H54 (cell line): ENCODE data around the gene SLC36A3.
A peak's percentile ranks its signal among the peaks of the same experiment; 100 is the strongest.
"Not testable (repeated sequence)": the region's sequence is repeated elsewhere in the genome, so short reads cannot be mapped to it uniquely, and the experiment has no call there.

Experiments used
- DNase-seq: peaks from one replicate; pipeline ENCODE4 v3.0.0; 2011; ENCODE audit warnings: low spot score, mixed read lengths; ENCODE audit not compliant: insufficient read length
- FAIRE-seq: peaks from 3 replicates; lab custom pipeline; 2011; peaks lifted over from hg19 to GRCh38; lab: Jason Lieb, UNC
- POLR2A ChIP-seq: IDR thresholded peaks from 2 replicates; pipeline ENCODE4 v1.6.1; 2011; ENCODE audit warnings: low read depth, mild to moderate bottlenecking, low read length

Gene SLC36A3

DNA sequence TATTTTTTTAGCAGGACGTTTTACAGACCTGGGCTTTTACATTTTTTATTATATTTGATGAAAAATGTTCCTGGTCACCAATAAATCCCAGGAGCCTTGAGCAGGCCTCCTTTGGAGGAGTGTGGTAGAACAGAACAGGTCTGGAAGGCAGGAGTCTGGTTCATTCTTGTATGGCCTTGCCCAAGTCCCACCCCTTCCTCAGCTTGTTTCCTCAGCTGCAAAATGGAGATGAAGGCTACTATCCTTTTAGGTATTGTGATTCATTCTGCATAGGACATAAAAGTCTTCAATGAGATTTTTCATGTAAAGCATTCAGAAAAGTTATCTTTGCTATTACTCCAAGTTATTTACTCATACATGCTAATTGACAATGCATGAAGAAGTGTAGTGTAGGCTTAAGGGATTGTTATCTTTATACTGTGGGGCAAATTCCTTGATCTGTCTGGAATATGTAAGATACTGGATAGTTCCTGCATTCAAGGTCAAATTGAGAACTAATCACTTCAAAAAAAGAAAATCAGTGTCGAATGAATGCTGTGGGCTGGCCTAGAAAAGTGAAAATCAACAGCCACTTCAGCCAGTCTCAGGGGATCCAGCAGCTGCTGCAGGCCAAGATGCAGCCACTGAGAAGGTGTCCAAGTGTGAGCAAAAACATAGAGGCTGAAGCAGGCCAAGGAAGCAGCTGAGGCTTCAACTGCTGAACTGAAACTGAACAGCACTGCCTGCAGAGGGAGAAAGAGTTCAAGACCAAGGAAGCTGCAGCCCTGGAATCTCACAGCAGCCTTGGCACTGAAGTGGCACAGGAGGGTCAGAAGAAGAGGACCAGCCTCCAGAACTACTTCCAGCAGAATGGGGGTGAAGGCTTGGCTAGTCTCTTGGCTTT lies 15.5 kb upstream of the SLC36A3 start:
- DNase-seq (peak; percentile 27), FAIRE-seq (peak; percentile 52)
- no peak for TF ChIP-seq POLR2A

DNA sequence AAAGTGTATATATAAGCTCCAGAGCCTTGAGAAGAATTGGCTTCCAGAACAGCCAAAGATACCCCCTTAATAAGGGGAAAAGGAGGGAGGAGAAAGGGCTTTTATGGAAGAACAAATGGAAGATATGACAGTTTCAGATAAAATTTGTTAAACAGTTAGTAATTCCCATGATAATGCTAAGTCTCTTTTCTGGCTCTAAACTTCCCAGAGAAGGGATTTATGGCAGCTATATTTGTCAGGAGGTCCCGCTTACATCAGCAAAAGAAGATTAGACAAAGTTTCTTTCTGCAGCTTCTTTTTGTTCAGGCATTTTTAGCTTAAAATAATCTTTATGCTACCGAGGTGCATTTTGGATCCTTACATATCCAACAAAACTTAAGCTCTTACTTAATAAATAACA lies 14.3 kb upstream of the SLC36A3 start:
- DNase-seq (no peak), FAIRE-seq (no peak)
- no peak for TF ChIP-seq POLR2A

DNA sequence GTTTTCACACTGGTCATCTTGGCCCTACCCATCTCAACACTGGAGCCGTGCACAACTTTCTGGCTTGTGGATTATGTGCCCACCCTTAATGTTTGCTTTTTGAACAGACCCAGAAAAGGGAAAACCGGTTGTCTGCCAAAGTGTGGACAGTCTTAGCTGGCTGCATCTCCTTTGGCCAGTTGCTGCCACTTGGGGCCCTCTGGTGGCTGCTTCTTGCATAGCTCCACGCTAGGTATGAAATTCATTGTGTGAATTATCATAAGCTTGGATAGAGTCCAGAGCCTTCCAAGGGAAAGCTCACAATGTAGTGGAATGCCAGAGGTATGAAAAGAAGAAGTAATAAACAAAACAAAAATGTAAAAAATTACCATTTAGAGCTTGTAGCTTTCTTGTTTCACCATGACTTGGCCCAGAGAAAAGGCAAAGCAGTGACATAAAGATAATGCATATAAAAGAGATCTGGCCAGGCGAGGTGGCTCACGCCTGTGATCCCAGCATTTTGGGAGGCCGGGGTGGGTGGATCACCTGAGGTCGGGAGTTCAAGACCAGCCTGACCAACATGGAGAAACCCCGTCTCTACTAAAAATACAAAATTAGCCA lies 12.5 kb upstream of the SLC36A3 start:
- FAIRE-seq (peak; percentile 50), DNase-seq (peak; percentile 70)
- TF ChIP-seq POLR2A, result no peak

DNA sequence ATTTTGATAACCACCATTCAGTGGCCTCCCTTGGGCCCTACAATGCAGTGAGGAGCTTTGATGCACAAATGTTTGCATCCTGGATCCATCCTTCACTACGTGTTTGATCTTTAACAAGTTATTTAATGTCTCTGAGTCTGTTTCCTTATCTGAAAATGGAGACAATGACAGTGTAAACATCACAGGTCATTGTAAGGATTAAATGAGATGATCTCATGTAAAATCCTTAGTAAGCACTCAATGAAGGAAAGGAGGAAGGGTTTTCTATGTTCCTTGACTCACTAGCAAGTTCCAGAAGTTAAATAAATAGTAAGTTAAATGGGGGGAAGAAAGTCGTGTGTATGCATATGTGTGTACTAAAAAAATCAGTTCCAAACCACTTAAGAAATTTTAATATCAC lies 9.8 kb upstream of the SLC36A3 start:
- TF ChIP-seq POLR2A, result no peak
- FAIRE-seq (no peak), DNase-seq (no peak)

DNA sequence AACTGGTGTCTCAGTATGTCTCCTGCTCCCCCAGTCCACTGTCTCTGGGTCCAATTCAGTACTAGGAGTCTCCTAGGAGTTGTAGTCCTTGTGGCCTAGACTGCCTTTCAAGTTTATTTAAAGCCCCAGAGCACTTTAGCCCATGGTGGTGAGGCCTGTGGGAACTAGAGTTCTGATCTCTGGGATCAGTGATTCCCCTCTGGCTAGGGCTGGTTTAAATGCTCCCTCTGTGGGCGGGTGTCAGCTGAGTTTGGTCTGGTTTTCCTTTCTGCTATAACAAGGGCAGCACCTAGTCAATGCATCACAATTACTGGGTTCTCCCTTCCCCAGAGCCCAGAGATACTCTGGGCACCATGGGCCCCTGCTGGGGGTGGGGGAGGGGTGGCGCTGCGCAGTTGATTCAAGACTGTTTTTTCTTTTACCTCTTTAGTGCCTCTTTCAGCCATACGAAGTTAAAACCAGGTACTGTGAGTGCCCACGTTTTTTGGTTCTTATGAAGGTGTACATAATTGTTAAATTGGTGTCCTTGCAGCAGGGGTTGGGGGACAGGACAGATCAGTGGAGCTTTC lies 9.3 kb upstream of the SLC36A3 start:
- FAIRE-seq (no peak), DNase-seq (no peak)
- no peak for TF ChIP-seq POLR2A

DNA sequence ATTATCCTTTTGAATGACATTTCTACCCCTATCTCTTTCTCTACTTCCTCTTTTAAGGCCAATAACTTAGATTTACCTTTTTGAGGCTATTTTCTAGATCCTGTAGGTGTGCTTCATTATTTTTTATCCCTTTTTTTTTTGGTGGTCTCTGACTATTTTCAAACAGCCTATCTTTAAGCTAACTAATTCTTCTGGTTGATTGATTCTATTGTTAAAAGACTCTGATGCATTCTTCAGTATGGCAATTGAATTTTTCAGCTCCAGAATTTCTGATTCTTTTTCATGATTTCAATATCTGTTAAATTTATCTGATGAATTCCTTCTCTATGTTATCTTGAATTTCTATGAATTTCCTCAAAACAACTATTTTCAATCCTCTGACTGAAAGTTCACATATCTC lies 7.4 kb upstream of the SLC36A3 start:
- FAIRE-seq (no peak), DNase-seq (no peak)
- no peak for TF ChIP-seq POLR2A

DNA sequence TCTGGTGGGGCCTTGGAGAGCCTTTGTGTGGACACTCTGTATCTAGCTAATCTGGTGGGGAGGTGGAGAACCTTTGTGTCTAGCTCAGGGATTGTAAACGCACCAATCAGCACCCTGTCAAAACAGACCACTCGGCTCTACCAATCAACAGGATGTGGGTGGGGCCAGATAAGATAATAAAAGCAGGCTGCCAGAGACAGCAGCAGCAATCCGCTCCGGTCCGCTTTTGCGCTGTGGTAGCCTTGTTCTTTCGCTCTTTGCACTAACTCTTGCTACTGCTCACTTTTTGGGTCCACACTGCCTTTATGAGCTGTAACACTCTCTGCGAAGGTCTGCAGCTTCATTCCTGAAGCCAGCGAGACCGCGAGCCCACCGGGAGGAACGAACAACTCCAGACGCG lies 6.3 kb upstream of the SLC36A3 start:
- not testable (repeated sequence) for FAIRE-seq, DNase-seq

DNA sequence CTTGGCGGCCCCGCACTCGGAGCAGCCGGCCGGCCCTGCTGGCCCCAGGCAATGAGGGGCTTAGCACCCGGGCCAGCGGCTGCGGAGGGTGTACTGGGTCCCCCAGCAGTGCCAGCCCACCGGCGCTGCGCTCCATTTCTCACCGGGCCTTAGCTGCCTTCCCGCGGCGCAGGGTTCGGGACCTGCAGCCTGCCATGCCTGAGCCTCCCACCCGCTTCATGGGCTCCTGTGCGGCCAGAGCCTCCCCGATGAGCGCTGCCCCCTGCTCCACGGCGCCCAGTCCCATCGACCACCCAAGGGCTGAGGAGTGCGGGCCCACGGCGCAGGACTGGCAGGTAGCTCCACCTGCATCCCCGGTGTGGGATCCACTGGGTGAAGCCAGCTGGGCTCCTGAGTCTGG lies 5.7 kb upstream of the SLC36A3 start:
- not testable (repeated sequence) for FAIRE-seq, DNase-seq

DNA sequence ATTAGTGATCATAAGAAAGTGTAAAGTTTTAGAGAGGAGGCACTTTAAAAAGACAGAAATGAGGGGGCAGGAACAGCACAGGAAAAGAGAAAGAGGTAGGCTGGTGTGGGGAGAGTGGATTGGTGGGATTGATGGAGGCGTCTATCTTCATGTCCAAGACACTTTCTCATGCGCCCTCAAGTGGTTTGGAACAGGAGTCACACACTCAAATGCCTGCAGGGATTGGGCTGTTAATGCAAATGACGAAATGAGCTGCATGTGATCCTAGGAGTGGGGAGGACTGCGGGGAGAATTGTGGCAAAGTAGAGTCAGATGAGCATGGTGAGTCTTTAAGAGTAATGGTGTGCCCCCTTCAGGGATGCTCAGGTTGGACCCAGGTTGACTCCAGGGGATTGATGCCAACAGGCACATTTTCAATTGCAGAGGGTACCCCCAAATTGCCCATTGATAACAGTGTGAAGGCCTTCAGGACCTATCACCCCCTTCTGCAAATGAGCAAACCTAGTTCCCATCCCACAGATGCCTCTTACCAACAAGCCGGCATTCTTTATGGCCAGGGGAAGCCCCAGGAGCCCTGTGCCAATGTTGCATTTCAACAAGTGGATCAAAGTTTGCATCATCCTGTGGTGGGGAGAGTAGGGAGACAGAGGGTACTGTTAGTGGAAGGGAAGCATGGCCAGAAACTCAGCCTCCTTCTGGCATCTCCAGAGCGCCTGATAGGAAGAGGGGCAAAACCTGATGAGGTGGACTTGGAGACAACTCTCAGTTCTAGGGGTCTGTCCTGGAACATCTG lies 5.3 kb downstream of the SLC36A3 start:
- no peak for TF ChIP-seq POLR2A
- DNase-seq, result peak; percentile 51
- no peak for FAIRE-seq

DNA sequence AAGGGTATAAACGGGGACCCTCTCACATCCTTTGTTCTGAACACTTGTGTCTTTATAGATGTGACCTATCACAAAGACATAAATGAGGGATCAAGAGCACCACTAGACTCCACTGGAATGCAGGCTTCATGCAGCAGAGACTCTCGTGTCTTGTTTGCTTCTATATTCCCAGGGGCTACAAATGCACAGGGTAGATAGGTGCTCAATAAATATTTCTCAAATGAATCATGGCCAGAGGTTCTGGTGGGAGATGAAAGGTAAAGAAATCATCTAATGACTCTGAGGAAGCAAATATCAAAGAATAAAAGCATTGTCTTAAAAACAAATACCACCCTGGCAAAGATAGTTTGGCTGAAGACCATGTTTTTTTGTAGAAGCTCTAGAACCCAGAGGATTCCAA lies 6.6 kb downstream of the SLC36A3 start:
- TF ChIP-seq POLR2A, result no peak
- FAIRE-seq (no peak), DNase-seq (no peak)

DNA sequence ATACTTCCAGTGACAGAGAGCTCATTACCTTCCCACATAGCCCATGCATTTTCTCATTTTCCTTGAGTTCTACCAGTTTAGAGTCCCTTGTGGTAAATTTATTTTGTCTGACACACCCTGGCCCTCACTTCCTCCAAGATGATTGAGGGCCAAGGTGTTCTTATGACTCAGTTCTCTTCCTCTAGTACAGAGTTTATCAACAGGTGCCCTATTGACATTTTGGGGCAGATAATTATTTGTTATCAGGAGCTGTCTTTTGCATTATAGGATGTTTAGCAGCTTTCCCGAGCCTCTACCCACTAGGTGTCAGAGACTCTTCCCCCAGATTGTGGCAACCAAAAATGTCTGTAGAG lies 7.1 kb downstream of the SLC36A3 start:
- DNase-seq, result no peak

DNA sequence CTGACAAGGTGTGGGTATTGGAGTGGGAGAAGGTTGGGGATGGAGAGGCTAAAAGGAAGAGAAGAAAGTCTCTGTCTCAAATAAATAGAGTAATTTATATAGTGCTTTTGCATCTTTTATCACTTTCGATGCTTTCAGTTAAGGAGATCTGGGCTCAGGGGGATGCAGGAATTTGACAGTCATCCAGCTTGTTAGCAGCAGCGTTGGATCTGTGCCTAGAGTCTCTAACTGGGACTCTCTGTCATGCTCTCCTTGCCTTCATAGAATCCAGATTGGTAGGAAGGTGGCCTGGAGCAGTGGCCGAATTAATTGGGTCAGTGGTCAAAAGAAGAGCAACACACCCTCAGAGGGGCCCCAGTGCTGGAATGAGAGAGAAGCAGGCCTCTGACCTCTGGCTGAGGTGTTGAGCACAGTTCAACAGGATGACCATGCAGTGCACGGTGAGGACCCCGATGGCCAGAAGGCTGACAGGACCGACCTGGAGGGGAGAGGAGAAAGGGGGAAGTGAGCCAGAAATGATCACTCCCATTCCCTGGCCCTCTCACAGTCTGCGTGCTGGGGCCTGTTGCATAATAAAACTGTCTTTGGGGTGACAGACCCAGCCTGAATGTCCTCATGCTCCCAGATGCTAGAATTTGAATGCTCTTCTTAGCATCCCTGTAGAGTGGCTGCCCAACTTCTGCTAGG lies 7.6 kb downstream of the SLC36A3 start:
- no peak for TF ChIP-seq POLR2A

More for the DNA sequence above, 7.1 kb downstream of the SLC36A3 start:
- TF ChIP-seq POLR2A, result no peak
- FAIRE-seq, result no peak

DNA sequence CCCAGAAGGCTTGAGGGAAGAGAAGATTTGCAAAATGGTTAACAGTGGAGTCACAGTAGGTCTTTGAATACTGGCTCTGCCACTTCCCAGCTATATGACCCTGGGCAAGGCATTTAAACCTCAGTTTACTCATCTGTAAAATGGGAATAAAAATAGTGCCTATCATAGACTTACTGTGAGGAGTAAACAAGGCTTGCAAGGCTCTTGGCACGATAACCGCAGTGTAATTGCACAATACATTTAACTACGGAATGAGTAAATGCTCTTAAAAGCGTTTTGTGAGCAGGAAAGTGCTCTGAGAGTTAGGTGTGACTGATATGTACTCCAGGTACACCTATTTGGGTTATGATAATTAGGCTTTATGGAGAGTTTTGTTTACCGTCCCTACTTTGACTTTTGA lies 8.4 kb downstream of the SLC36A3 start:
- DNase-seq (no peak), FAIRE-seq (no peak)
- no peak for TF ChIP-seq POLR2A

More for the DNA sequence above, 7.6 kb downstream of the SLC36A3 start:
- FAIRE-seq (no peak), DNase-seq (no peak)
